Upper lobe of left lung (tissue), 6 donors: ENCODE measurements around the gene PDLIM4. TPM values are rescaled to one million over a fixed set of nuclear protein-coding genes. Genes with fewer than 3 reads are reported as not detected.

Experiments
- ATAC-seq, 2 donors: fragments of 200-7000 bp; cut with Tn5 transposase; one replicate each; pipeline ENCODE4 v1.9.1; 2022; ENCODE audit warnings: mild to moderate bottlenecking in 2 of 2, moderate library complexity in 2 of 2; ENCODE audit not compliant: low FRiP score in 2 of 2
- DNase-seq, 2 donors: peaks; one replicate each; pipeline ENCODE4 v3.0.0-alpha.2; 2019 to 2020
- H3K27ac ChIP-seq, 4 donors: fragments of 200-600 bp; sonication (generic); one replicate each; pipeline ENCODE4 v1.5.1; 2016 to 2019
- H3K27me3 ChIP-seq, 4 donors: fragments of 200-600 bp; sonication (generic); one replicate each; pipeline ENCODE4 v1.5.1; 2017 to 2019
- H3K36me3 ChIP-seq, 4 donors: fragments of 200-600 bp; sonication (generic); one replicate each; pipeline ENCODE4 v1.5.1; 2016 to 2019
- H3K4me1 ChIP-seq, 4 donors: fragments of 200-600 bp; sonication (generic); one replicate each; pipeline ENCODE4 v1.5.1; 2018 to 2019
- H3K4me3 ChIP-seq, 4 donors: fragments of 200-600 bp; sonication (generic); one replicate each; pipeline ENCODE4 v1.5.1; 2017 to 2019; ENCODE audit warnings: mild to moderate bottlenecking in 2 of 4, moderate library complexity in 1 of 4
- H3K9me3 ChIP-seq, 4 donors: fragments of 200-600 bp; sonication (generic); one replicate each; pipeline ENCODE4 v1.5.1; 2018 to 2019
- CTCF ChIP-seq, 6 experiments: fragments of 450-650 bp in 4 of 6; fragments of 200-600 bp in 2 of 6; sonication (generic) in 2 of 6; IDR thresholded peaks; one replicate each; pipeline ENCODE4 v1.5.1; 2016 to 2019; ENCODE audit warnings: antibody characterized with exemption in 6 of 6
- EP300 ChIP-seq, 4 donors: sonication (generic); formaldehyde crosslinking; IDR thresholded peaks; one replicate each; pipeline ENCODE4 v1.5.1; 2017; ENCODE audit warnings: antibody characterized with exemption in 4 of 4, control low read depth in 2 of 4
- POLR2A ChIP-seq, 4 donors: fragments of 450-650 bp; IDR thresholded peaks; one replicate each; pipeline ENCODE4 v1.5.1; 2016 to 2017; ENCODE audit warnings: antibody characterized with exemption in 4 of 4, mild to moderate bottlenecking in 2 of 4
- POLR2AphosphoS5 ChIP-seq, 2 donors: sonication (generic); formaldehyde crosslinking; IDR thresholded peaks; one replicate each; pipeline ENCODE4 v1.5.1; 2017; ENCODE audit warnings: antibody characterized with exemption in 2 of 2
- WGBS, 2 donors: methylation state at CpG; one replicate each; pipeline ENCODE4 v1.1.5; 2017 to 2018; 5-methylcytosine and 5-hydroxymethylcytosine counted together
- total RNA-seq, 6 donors: library from RNA; depleted of rRNA in 4 of 6; stranded (reverse); fragments of >200 nt in 4 of 6; gene quantifications; one replicate each; pipeline versions ENCODE4 v1.1.0 to v1.2.1, GENCODE V29; 2016 to 2021
- donor health status: DM: no; HTN: no; CAD: no; lungs with moderate emphysema.
- donor health status: DM: no; HTN: yes; CAD: no; lungs with severe emphysema.

The PDLIM4 gene
- total RNA-seq, 6 donors from 2014 or later = 3.3 to 14.2 (median 10.6) TPM

DNA sequence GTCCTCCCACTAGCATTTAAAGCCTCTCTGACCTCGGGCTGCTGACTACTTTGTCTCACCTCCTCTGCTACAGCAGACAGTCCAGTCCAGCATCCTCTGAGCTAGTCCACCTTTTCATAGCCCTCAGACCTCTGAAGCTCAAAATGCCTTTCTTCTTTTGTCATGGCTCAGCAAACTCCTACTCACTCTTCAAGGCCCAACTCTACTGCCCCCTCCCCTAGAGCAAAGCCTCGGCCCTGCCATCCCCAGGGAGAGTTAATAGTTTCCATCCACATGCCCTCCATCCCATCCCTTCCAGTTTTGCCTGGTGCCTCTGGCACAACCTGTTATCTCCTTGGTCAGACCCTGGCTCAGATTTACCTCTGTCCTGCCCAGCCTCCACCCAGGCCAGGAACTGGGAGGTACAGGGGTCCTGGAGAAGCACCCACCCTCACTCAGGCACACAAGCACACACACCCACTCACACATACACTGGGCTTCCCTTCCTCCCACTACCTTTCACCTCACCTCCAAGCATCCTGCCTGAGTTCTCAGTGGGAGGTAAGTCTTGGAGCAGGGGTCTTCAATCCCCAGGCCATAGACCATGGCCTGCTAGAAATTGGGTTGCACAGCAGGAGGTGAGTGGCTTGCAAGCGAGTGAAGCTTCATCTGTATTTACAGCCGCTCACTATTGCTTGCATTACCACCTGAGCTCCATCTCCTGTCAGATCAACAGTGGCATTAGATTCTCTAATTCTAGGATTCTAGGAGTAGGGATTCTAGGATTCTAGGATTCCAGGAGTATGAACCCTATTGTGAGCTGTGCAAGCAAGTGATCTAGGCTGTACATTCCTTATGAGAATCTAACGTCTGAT is 18.1 kb downstream of the PDLIM4 start:
- H3K4me1 ChIP-seq = peaks cover 0 to 7% (median 6%) of the 10 kb centered on the region in 4 donors
- no peaks in the 10 kb centered on the region for H3K36me3 ChIP-seq
- TF ChIP-seq POLR2AphosphoS5 (IDR thresholded peaks at IDR 0.05) = no peak
- no peak for TF ChIP-seq POLR2A (IDR thresholded peaks at IDR 0.05)
- no peak for TF ChIP-seq CTCF (IDR thresholded peaks at IDR 0.05)
- no peak for TF ChIP-seq EP300 (IDR thresholded peaks at IDR 0.05)
- H3K9me3 ChIP-seq = no peaks in the 10 kb centered on the region
- H3K4me3 ChIP-seq = no peak overlapping the region
- H3K27ac ChIP-seq = no peak overlapping the region
- 93% methylated on average over 5 of the region's 5 CpGs for WGBS, 2 donors
- DNase-seq (no peak), ATAC-seq (no peak)
- H3K27me3 ChIP-seq = no peaks in the 10 kb centered on the region

- Histone ChIP-seq H3K27ac (no peak overlapping the region), H3K36me3 (no peaks in the 10 kb centered on the region), H3K4me3 (no peak overlapping the region), H3K4me1 (peaks cover 0 to 7% (median 6%) of the 10 kb centered on the region in 4 donors), H3K9me3 (no peaks in the 10 kb centered on the region), H3K27me3 (no peaks in the 10 kb centered on the region)
- ATAC-seq (no peak), DNase-seq (no peak)
- TF ChIP-seq CTCF (IDR thresholded peaks at IDR 0.05) (no peak), EP300 (IDR thresholded peaks at IDR 0.05) (no peak), POLR2AphosphoS5 (IDR thresholded peaks at IDR 0.05) (no peak), POLR2A (IDR thresholded peaks at IDR 0.05) (no peak)
- WGBS, 2 donors = 80 to 87% methylated on average over 6 of the region's 6 CpGs
Measured at GRCh38 chr5:132277256-132277655, 19.8 kb downstream of the PDLIM4 start.

DNA sequence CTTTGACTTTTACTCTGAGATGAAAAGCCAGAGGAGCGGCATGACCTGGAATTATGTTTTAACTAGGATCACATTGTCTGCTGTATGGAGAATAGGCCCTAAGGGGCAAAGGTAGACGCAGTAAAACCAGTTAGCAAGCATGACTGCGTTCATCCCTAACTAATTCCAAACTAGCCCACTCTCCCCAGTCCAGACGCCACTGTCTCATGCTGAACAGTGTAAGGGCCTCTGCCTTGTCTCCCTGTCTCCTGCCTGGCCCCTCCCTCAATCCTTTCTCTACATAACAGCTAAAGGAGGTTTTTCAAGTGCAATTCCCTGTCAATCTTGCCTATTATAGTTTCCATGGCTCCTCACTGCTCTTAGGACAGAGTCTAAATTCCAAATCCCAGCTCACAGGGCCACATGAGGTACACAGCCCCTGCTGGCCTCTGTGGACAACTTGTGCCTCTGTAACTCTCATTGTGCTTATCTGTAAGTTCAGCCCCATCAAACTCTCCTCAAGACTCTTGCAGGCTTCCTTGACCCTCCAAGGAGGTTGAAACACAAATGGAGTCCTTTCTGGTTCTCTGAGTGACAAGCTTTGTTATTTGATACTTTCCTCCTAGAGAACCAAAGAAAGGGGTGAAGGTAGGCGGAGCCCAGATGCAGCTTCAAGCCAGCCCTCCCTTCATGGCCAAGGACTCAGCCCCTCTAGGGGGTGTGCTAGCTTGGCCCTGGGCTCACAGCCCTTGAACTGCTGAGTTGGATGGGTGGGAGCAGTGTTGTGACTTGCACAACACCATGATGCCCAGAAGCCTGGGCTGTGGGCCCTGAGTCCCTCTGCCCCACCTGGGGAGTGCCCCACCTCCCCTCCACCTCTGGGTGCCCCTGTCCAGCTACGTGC is 20.7 kb downstream of the PDLIM4 start:
- ATAC-seq = no peak
- TF ChIP-seq CTCF (IDR thresholded peaks at IDR 0.05) = no peak
- TF ChIP-seq POLR2A (IDR thresholded peaks at IDR 0.05) = no peak
- no peak for TF ChIP-seq EP300 (IDR thresholded peaks at IDR 0.05)
- TF ChIP-seq POLR2AphosphoS5 (IDR thresholded peaks at IDR 0.05) = no peak
- Histone ChIP-seq H3K4me3 (no peak overlapping the region), H3K27ac (no peak overlapping the region), H3K27me3 (no peaks in the 10 kb centered on the region), H3K4me1 (no peaks in the 10 kb centered on the region), H3K9me3 (no peaks in the 10 kb centered on the region), H3K36me3 (no peaks in the 10 kb centered on the region)
- 88 to 89% methylated on average over 6 of the region's 6 CpGs for WGBS, 2 donors
- no peak for DNase-seq

DNA sequence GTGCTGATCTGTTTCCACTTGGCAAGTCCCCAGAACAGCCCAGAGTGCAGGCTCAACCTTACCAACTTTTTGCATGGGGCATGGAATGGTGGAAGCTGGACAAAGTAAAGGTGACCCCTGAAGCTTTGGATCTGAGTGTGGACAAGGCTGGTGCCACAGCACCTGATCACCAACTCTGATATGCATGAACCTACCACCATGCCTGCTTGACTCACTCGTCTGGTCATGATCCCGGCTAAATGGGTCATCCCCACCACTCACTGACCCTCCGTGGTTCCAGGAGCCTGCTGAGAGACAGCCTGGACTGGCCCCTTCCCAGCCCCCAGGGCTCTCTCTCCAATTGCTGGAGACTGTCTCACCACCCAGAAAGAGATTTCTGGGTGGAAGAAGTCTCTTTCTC is 22.3 kb downstream of the PDLIM4 start:
- TF ChIP-seq CTCF (IDR thresholded peaks at IDR 0.05) = no peak
- no peak for TF ChIP-seq POLR2A (IDR thresholded peaks at IDR 0.05)
- TF ChIP-seq EP300 (IDR thresholded peaks at IDR 0.05) = no peak
- TF ChIP-seq POLR2AphosphoS5 (IDR thresholded peaks at IDR 0.05) = no peak
- no peak for DNase-seq
- Histone ChIP-seq H3K27ac (no peak overlapping the region), H3K4me3 (no peak overlapping the region), H3K4me1 (no peaks in the 10 kb centered on the region), H3K27me3 (no peaks in the 10 kb centered on the region), H3K9me3 (no peaks in the 10 kb centered on the region), H3K36me3 (no peaks in the 10 kb centered on the region)
- ATAC-seq = no peak
- whole genome bisulfite sequencing, 2 donors = 90 to 100% methylated on average over 2 to 3 of the region's 3 CpGs
